Breast epithelium (tissue), 3 donors: ENCODE data around the gene POTED.
"Not testable (repeated sequence)": the region's sequence is repeated elsewhere in the genome, so short reads cannot be mapped to it uniquely, and the experiment has no call there.

Experiments
- CTCF ChIP-seq, 3 donors: fragments of 450-650 bp; IDR thresholded peaks; one replicate each; pipeline ENCODE4 v1.5.1; 2016 to 2017; ENCODE audit warnings: antibody characterized with exemption in 3 of 3, mild to moderate bottlenecking in 3 of 3, moderate library complexity in 3 of 3
- POLR2A ChIP-seq: fragments of 450-650 bp; IDR thresholded peaks from one replicate; pipeline ENCODE4 v1.6.1; 2016; ENCODE audit warnings: antibody characterized with exemption, mild to moderate bottlenecking, moderate library complexity

GRCh38 chr21:13609477-13609876 is at the start of gene POTED:
- TF ChIP-seq CTCF (IDR thresholded peaks at IDR 0.05); POLR2A: not testable (repeated sequence)
